SK-N-MC (cell line): ENCODE data around the gene DCTN3.

Experiments used
- DNase-seq: peaks from one replicate; pipeline ENCODE4 v3.0.0-alpha.2; 2011; ENCODE audit warnings: low read depth, low spot score
- H3K27ac ChIP-seq: fragments of 200-600 bp; sonication (generic); 2 replicates; pipeline ENCODE4 v1.5.1; 2016; ENCODE audit warnings: mixed run types
- H3K36me3 ChIP-seq: fragments of 200-600 bp; sonication (generic); 2 replicates; pipeline ENCODE4 v1.6.1; 2017; ENCODE audit warnings: antibody characterized with exemption, low read length, mixed read lengths; ENCODE audit not compliant: insufficient read depth
- H3K4me3 ChIP-seq: fragments of 200-600 bp; sonication (generic); 2 replicates; pipeline ENCODE4 v1.5.1; 2016
- H3K9ac ChIP-seq: fragments of 200-600 bp; sonication (generic); 2 replicates; pipeline ENCODE4 v1.8.0; 2017; ENCODE audit warnings: mixed run types, mixed read lengths; ENCODE audit not compliant: insufficient read length
- H3K9me3 ChIP-seq: fragments of 200-600 bp; sonication (generic); 2 replicates; pipeline ENCODE4 v1.6.1; 2017; ENCODE audit warnings: low read depth, mild to moderate bottlenecking, antibody characterized with exemption, low read length, moderate library complexity, mixed read lengths
- EZH2 ChIP-seq: fragments of 200-600 bp; sonication (generic); IDR thresholded peaks from one replicate; pipeline ENCODE4 v1.6.1; 2017; ENCODE audit warnings: antibody characterized with exemption
- FOXP2 ChIP-seq: optimal IDR thresholded peaks from 2 replicates; pipeline ENCODE3; 2011; ENCODE audit warnings: mild to moderate bottlenecking, moderate library complexity; ENCODE audit not compliant: insufficient read depth; ENCODE audit errors: extremely low read length, control extremely low read depth
- POLR2AphosphoS5 ChIP-seq: IDR thresholded peaks from 2 replicates; pipeline ENCODE4 v1.6.1; 2012; ENCODE audit warnings: mild to moderate bottlenecking, low read depth, low read length, borderline replicate concordance

The DCTN3 gene

GRCh38 chr9:34656992-34657391 lies 36.7 kb upstream of the DCTN3 start:
- no peak overlapping the region for H3K4me3 ChIP-seq
- H3K27ac ChIP-seq: no peak overlapping the region
- no peak for TF ChIP-seq POLR2AphosphoS5
- TF ChIP-seq FOXP2: no peak
- no peak for TF ChIP-seq EZH2
- no peak overlapping the region for H3K9ac ChIP-seq
- H3K9me3 ChIP-seq: no peaks in the 10 kb centered on the region
- H3K36me3 ChIP-seq: peaks cover 14% of the 10 kb centered on the region; the same call in 1 of the 2 replicates
- DNase-seq: no peak

- Histone ChIP-seq H3K4me3 (peak overlapping the region; percentile 81; the same call in 1 of the 2 replicates), H3K27ac (peak overlapping the region; percentile 98; the same call in 1 of the 2 replicates), H3K9ac (no peak overlapping the region), H3K9me3 (no peaks in the 10 kb centered on the region), H3K36me3 (peaks cover 8% of the 10 kb centered on the region; the same call in 1 of the 2 replicates)
- TF ChIP-seq EZH2 (no peak), FOXP2 (no peak), POLR2AphosphoS5 (no peak)
- no peak for DNase-seq
These were observed 35.1 kb upstream of the DCTN3 start for GRCh38 chr9:34655394-34655793.

- peak overlapping the region; percentile 78 for H3K9ac ChIP-seq
- peak overlapping the region; percentile 81 for H3K4me3 ChIP-seq
- no peaks in the 10 kb centered on the region for H3K9me3 ChIP-seq
- peaks cover 8% of the 10 kb centered on the region; the same call in 1 of the 2 replicates for H3K36me3 ChIP-seq
- peak overlapping the region; percentile 98 for H3K27ac ChIP-seq
- DNase-seq: no peak
- TF ChIP-seq EZH2 (no peak), FOXP2 (no peak), POLR2AphosphoS5 (no peak)
These were observed 34.2 kb upstream of the DCTN3 start for GRCh38 chr9:34654323-34655051.

GRCh38 chr9:34653151-34654072 lies 33.1 kb upstream of the DCTN3 start:
- no peak for DNase-seq
- H3K27ac ChIP-seq: peak overlapping the region; percentile 98
- no peaks in the 10 kb centered on the region for H3K9me3 ChIP-seq
- peak overlapping the region; percentile 78 for H3K9ac ChIP-seq
- H3K4me3 ChIP-seq: peak overlapping the region; percentile 81
- peak; percentile 84 for TF ChIP-seq POLR2AphosphoS5
- TF ChIP-seq EZH2: no peak
- H3K36me3 ChIP-seq: peaks cover 18% of the 10 kb centered on the region; the same call in 1 of the 2 replicates

GRCh38 chr9:34652602-34653000 lies 32.3 kb upstream of the DCTN3 start:
- peak overlapping the region; percentile 98 for H3K27ac ChIP-seq
- peak overlapping the region; percentile 78 for H3K9ac ChIP-seq
- H3K9me3 ChIP-seq: no peaks in the 10 kb centered on the region
- peaks cover 20% of the 10 kb centered on the region; the same call in 1 of the 2 replicates for H3K36me3 ChIP-seq
- peak overlapping the region; percentile 81 for H3K4me3 ChIP-seq
- no peak for DNase-seq
- TF ChIP-seq POLR2AphosphoS5 (no peak), EZH2 (no peak), FOXP2 (no peak)

- TF ChIP-seq EZH2 (no peak), POLR2AphosphoS5 (no peak), FOXP2 (no peak)
- no peaks in the 10 kb centered on the region for H3K9me3 ChIP-seq
- H3K27ac ChIP-seq: peak within 1 kb of the TSS; percentile 98
- H3K4me3 ChIP-seq: peak within 1 kb of the TSS; percentile 81
- no peak for DNase-seq
- H3K36me3 ChIP-seq: peaks cover 20% of the 10 kb centered on the region; the same call in 1 of the 2 replicates
- peak within 1 kb of the TSS; percentile 78 for H3K9ac ChIP-seq
These were observed 31.7 kb upstream of the DCTN3 start, which contains the start of gene IL11RA for GRCh38 chr9:34651876-34652601. Gene IL11RA (plus strand): TSS chr9:34652185. CDS start chr9:34655218, 3,033 bp downstream.

- TF ChIP-seq EZH2 (no peak), POLR2AphosphoS5 (no peak), FOXP2 (no peak)
- Histone ChIP-seq H3K27ac (no peak overlapping the region), H3K9ac (no peak overlapping the region), H3K9me3 (no peaks in the 10 kb centered on the region), H3K36me3 (peaks cover 20% of the 10 kb centered on the region; the same call in 1 of the 2 replicates), H3K4me3 (no peak overlapping the region)
- DNase-seq: no peak
These were observed 31.0 kb upstream of the DCTN3 start for GRCh38 chr9:34651321-34651720.
